HG03064 (cell line): ENCODE data around the gene CEP76.
"Not testable (repeated sequence)": the region's sequence is repeated elsewhere in the genome, so short reads cannot be mapped to it uniquely, and the experiment has no call there.

Source experiments
- ATAC-seq: cut with Tn5 transposase; IDR thresholded peaks from one replicate; pipeline ENCODE4 v1.9.1; 2021; ENCODE audit warnings: low read depth; ENCODE audit not compliant: unreplicated experiment

The CEP76 gene

DNA sequence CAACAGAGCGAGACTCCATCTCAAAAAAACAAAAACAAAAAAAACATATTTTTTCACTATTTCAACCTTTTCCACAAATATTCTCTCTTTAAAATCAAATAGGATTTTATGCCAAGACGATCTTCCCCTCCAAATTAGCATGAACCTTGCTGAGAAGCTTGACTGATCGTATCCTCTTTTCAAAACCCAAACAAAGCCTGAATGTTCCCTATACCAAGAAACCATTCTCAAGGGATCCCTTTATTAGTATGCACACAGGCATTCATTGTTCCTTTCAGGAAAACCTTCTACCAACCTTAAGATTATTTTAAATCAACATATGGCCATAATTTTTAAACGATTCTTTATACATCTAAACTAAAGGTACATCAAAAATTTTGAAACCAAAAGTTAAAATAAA, 50.9 kb downstream of the CEP76 start:
- no peak for ATAC-seq

DNA sequence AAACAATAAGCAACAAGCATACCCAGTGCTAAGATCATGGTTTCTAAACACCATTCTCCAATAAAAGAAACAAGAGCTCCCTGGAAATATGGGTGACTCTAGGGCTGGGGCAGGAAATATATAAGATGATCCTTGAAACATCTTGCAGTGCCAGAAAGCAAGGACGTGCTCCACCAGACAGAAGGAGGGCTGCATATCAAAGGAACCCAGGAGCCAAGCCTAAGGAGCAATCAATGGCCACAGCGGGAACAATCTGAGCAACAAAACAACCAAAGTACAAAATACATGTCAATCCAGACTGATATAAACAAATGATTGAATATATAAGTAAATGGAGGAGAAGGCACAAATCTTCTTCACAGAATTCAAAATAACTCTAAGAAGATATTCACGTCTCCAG, 54.8 kb downstream of the CEP76 start:
- no peak for ATAC-seq

DNA sequence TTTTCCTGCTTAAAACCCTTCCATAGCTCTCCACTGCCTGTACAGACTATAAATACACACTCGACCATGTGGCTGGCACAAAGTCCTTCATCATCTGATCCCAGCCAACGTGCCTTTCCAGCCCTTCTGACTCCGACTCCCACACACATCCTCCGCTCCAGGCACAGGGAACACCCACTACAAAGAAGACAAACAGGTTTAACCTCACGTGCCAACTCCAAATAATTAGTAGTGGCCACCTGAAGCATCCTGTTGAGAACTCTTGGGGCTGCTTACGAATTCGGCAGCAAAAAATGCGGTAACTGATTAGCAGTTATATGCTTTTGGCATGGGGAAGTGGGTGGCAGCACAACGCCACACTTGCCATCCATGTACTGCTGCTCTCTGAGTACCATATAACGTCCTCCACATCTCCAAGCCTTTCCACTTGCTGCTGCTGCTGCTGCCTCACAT, 56.7 kb downstream of the CEP76 start:
- ATAC-seq, result no peak

DNA sequence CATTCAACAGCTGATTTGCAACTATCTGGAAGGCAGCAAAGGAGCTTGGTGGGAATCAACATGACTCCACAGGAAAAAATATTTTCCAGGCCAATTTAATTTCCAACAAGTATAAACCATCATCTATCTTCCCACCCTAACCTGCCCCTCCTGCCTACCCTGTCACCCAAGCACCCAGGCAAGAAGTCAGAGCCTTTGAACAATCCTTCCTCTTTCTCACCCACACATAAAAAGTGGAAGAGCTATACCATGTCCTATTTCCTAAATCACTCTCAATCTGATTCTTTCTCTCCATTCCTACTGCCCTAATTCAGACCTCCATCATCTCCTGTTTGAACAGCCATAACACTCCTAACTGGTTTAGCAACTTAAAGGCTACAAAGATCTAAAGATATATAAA, 57.3 kb downstream of the CEP76 start:
- ATAC-seq, result no peak

DNA sequence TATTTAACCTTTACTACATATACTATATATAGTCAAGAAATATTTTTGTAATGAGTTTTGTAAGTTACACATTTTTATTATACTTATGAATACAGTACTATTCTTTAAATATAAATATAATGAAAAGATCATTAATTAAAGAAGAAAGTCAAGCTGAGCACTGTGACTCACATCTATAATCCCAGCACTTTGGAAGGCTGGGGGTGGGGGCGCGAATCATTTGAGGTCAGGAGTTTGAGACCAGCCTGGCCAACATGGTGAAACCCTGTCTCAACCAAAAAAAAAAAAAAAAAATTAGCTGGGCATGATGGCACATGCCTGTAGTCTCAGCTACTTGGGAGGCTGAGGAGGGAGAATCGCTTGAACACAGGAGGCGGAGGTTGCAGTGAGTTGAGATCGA, 58.8 kb downstream of the CEP76 start:
- not testable (repeated sequence) for ATAC-seq

DNA sequence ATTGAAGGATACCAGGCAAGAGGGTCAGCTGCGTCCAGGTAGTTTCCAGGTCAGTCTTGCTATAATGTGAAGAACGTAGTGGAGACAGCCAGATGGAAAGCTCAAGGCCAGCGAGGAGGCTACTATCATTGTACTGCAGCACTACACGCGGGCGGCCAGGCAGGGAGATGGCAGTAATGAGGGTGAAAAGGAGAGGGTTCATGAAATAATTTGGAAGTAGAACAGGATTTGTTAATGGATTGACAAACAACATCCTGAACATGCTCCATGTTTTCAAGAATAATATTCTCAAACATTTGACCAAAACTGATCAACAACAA, 61.7 kb downstream of the CEP76 start:
- no peak for ATAC-seq

DNA sequence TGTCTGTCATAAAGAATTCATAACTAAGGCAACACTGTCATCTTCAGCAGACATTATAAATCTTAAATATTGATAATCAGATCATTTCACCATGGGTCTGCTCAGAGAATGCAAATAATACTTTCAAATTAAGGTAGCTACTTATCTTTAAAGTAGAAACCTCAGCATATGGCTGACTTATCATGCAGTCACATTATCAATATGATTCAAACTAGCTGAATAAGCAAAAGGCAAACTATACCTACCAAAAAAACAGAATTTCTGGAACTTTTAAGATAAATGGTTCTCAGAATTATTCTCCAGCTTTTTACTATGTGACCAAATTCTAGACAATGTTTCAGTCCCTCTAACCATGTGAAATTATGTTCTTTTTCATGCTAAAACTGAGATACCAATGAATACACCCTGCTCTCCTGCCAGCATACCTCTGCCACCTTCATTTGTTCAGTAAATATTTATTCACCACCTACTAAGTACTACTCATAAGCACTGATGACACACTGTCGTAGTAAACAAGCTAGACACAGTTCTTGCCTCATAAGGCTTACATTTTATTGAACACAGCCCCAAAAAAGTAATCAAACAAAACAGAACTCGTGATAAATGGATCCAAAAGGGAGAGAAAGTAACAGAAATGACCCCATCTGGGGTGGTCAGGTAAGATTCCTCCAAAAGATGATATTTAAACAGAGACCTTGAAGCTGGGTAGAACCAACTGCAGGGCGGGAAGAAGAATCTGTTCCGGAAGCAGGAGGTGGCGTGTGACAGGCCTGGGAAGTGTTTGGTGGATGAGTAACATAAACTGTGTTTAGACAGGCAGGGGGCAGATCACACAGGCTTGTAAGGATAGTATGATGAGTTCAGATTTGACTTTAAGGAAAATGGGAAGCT, 62.3 kb downstream of the CEP76 start:
- no peak for ATAC-seq

DNA sequence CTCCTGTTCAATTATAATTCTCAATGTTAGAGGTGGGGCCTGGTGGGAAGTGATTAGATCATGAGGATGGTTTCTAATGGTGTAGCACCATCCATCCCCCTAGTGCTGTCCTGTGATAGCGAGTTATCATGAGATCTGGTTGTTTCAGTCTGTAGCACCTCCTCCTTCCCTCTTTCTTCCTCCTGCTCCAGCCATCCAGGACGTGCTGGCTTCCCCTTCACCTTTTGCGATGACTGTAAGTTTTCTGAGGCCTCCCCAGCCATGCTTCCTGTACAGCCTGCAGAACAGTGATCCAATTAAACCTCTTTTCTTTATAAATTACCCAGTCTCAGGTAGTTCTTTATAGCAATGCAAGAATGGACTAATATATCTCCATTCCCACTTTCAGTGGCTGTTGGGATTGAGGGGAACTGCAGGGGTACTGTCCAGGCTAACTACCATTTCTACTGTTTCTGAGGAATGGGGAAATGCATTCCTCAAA, 63.8 kb downstream of the CEP76 start:
- ATAC-seq, result no peak

DNA sequence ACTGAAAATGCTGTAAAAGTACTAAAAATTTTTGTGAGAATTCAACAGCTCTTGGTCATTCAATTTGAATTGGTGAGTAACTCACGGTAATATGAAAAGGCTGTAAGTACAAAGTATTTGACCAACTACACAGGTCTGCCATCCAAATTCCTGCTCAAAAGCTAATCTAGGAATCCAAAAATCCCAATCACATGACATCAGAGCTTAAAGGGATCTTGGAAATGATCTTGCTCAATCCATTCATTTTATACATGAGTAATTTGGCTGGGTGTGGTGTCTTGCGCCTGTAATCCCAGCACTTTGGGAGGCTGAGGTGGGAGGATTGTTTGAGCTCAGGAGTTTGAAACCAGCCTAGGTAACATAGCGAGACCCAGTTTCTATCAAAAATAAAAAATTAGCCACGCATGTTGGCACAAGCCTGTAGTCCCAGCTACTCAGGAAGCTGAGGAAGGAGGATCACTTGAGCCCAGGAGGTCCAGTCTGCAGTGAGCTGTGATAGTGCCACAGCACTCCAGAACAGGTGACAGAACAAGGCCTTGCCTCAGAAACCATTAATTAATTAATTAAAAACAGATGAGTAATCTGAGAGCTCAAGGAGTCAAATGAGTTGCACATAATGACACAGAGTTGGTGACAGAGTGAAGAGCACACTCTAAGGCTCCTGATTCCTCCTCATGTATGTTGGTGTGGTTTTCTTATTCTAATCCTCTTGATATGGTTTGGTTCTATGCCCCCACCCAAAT, 64.5 kb downstream of the CEP76 start:
- no peak for ATAC-seq

DNA sequence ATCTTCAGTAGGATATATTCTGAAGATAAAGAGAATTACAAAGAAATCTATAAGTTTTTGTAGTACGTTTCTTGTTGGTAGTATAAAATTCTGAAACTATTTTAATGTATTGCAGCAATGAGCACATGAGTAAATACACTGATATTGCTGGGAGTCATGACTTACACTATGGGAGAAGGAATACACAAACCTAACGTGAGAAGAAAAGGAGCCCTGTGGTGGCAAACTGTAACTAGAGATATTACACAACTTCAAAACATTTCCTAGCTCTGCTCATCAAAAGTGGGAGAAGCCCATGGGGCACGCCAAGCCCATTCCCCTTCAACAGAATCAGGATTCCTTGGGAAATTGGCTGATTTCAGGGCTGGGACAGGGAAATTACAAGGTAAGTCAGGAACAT, 65.1 kb downstream of the CEP76 start:
- no peak for ATAC-seq

DNA sequence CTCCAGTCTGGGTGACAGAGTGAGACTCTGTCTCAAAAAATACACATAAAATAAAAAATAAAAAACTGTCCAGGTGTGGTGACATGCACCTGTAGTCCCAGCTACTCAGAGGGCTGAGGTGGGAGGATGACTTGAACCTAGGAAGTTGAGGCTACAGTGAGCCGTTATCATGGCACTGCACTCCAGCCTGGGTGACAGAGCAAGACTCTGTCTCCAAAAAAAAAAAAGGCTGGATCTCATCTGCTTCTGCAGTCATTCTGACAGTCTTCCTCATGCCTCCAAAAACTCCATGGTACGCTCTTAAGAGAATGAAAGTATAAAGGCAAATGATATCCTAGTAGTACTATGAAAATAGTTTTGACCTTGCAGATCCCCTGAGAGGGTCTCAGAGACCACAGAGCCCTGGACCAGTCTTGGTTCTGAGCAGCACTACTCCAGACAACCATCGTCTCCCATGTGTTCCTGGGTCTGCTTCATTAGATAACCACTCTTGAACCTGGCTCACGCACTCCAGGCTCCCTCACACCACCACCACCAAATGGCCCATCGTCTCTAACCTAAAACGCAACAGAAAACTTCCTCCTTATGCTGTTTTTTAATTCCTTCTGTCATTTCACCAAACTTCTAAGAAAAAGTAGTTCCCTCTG, 70.6 kb downstream of the CEP76 start:
- no peak for ATAC-seq

DNA sequence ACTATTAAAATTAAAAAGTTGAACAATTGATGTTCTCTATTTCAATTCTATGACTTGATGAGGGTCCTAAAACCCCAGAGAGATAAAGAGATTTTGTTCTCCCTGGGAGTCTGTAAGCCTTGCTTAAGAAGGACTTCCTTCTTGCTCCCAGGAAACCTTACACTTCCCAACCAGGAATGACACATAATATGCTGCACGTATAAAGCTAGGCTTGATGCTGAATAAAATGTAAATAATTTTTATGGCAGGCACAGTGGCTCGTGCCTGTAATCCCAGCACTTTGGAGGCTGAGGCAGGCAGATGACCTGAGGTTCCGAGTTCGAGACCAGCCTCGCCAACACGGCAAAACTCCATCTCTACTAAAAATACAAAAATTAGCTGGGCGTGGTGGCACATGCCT, 72.4 kb downstream of the CEP76 start:
- no peak for ATAC-seq

DNA sequence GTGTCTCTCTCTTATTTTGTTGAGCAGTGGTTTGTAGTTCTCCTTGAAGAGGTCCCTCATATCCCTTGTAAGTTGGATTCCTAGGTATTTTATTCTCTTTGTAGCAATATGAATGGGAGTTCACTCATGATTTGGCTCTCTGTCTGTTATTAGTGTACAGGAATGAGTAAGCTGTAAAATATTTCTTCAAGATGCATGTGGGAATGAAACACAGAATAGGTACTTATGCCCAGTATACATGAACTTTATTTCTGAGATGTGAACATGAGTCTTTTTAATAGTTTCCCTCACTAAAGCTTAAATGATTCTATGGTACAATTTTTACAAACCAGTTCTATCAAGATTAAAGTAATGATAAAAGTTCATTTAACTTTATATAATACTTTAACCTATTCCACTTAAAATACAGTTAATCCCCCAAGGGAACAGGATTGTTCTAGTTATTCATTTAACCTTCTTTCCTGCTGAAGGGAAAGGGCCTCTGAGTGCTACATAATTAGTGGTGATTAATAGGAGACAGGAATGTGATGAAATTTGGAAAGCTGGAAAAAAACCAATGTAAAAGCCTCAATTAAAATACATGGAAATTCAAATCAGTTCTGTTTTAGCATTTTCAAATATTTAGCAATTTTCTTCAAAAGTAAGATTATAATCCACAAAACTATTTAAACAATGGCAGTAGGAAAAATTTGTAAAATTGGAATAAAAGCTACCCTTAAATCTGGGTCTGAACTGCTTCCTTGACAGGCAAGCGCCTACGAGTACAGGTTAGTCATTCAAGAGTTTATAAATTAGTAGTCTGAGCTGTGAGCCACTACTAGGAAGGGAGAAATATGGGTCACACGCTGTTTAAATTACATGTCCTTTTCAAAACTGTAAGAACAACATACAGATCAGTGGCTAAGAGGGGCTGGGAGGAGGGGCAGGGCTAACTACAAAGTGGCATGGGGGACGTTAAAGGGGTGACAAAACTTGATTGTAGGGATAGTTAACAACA, 73.5 kb downstream of the CEP76 start:
- ATAC-seq, result no peak

DNA sequence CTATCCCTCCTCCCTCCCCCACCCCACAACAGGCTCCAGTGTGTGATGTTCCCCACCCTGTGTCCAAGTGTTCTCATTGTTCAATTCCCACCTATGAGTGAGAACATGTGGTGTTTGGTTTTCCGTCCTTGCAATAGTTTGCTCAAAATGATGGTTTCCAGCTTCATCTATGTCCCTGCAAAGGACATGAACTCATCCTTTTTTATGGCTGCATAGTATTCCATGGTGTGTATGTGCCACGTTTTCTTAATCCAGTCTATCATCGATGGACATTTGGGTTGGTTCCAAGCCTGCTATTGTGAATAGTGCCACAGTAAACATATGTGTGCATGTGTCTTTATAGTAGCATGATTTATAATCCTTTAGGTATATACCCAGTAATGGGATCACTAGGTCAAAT, 75.3 kb downstream of the CEP76 start:
- not testable (repeated sequence) for ATAC-seq

DNA sequence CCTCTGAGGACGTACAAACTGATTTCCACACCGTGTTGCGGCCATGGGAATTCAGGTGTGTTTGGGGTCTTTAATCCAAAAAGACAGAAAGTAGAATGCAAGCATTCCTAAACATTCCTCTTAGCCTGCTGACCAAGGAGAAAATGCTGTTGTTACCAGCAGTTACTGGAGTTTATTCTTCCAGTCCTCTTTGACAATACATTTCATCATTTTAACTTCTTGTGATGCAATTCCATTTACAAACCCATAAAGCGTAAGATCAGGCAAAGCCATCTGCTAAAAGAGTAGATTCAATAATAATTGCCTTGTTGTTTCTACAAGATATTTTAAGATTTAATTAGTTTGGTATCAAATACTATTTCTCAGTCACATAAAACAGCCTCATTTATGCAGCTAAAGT, 77.3 kb downstream of the CEP76 start:
- ATAC-seq, result no peak
